Natural killer cell (primary cell): ENCODE results near the gene VMP1. TPM values are rescaled to one million over a fixed set of nuclear protein-coding genes. Genes with fewer than 3 reads are reported as not detected.

Experiments
- ATAC-seq, 3 donors: fragments of 150-1000 bp in 2 of 3; fragments of 200-7000 bp in 1 of 3; cut with Tn5 transposase; 1 replicate in 1 of 3; 2 replicates in 2 of 3; pipeline ENCODE4 v1.10.0; 2021; ENCODE audit warnings: mild to moderate bottlenecking in 2 of 3, moderate library complexity in 2 of 3
- DNase-seq, 2 donors: peaks; one replicate each; pipeline versions ENCODE4 v3.0.0 to v3.0.0-alpha.2; 2013 to 2021; ENCODE audit warnings: mixed read lengths in 1 of 2
- H3K27ac ChIP-seq: one replicate; pipeline ENCODE4 v1.5.1; 2013; ENCODE audit warnings: mild to moderate bottlenecking, low read length
- H3K27me3 ChIP-seq: one replicate; pipeline ENCODE4 v1.6.1; 2013; ENCODE audit warnings: low read length; ENCODE audit not compliant: control insufficient read depth, insufficient read depth
- H3K36me3 ChIP-seq: one replicate; pipeline ENCODE4 v1.6.1; 2013; ENCODE audit warnings: low read length; ENCODE audit not compliant: control insufficient read depth, insufficient read depth
- H3K4me1 ChIP-seq: one replicate; pipeline ENCODE4 v1.6.1; 2013; ENCODE audit warnings: low read length; ENCODE audit not compliant: control insufficient read depth, insufficient read depth
- H3K4me3 ChIP-seq: one replicate; pipeline ENCODE4 v1.5.1; 2013; ENCODE audit warnings: low read length
- H3K9me3 ChIP-seq: one replicate; pipeline ENCODE4 v1.6.1; 2013; ENCODE audit warnings: low read length; ENCODE audit not compliant: control insufficient read depth, insufficient read depth
- H3K27ac Mint-ChIP-seq, 2 donors: one replicate each; pipeline ENCODE4 v1.8.0; 2022; ENCODE audit warnings: mild to moderate bottlenecking in 2 of 2, mixed read lengths in 2 of 2, moderate library complexity in 1 of 2
- H3K27me3 Mint-ChIP-seq, 2 donors: one replicate each; pipeline ENCODE4 v1.8.0; 2022; ENCODE audit warnings: low read depth in 2 of 2, mixed read lengths in 2 of 2
- H3K36me3 Mint-ChIP-seq: one replicate; pipeline ENCODE4 v1.8.0; 2022; ENCODE audit warnings: mixed read lengths
- H3K4me1 Mint-ChIP-seq, 2 donors: one replicate each; pipeline ENCODE4 v1.8.0; 2022; ENCODE audit warnings: mixed read lengths in 2 of 2
- H3K4me3 Mint-ChIP-seq: one replicate; pipeline ENCODE4 v1.8.0; 2022; ENCODE audit warnings: mild to moderate bottlenecking, moderate library complexity, mixed read lengths
- H3K9me3 Mint-ChIP-seq, 2 donors: one replicate each; pipeline ENCODE4 v1.8.0; 2022; ENCODE audit warnings: mixed read lengths in 2 of 2
- CTCF ChIP-seq: fragments of 200-600 bp; IDR thresholded peaks from one replicate; pipeline ENCODE4 v1.8.0; 2022; ENCODE audit warnings: antibody characterized with exemption
- WGBS: methylation state at CpG from one replicate; pipeline ENCODE4 v1.1.7; 2013; ENCODE audit warnings: missing lambda C conversion rate; ENCODE audit not compliant: insufficient coverage; 5-methylcytosine and 5-hydroxymethylcytosine counted together
- intact Hi-C: fragments of 100-400 bp; cut with micrococcal nuclease; formaldehyde crosslinking; loops from one replicate; pipeline ENCODE4 v1.14.2; 2022
- total RNA-seq, 4 donors: library from RNA; stranded (reverse); fragments of 120-200 nt in 1 of 4; gene quantifications; one replicate each; pipeline versions ENCODE4 v1.2.3 to v1.2.4, GENCODE V29; 2013 to 2022

Gene VMP1
- total RNA-seq, 3 donors from 2014 or later (not counting 1 experiment from before 2014, with no cell fraction given): 136 to 175 (median 162) TPM

GRCh38 chr17:59730268-59730834 lies 22.9 kb downstream of the VMP1 start:
- no peaks in the 10 kb centered on the region for H3K9me3 ChIP-seq
- H3K36me3 ChIP-seq: peaks cover 9% of the 10 kb centered on the region
- DNase-seq: no peak
- WGBS: 100% methylated on average over 1 of the region's 1 CpG
- H3K27ac ChIP-seq: no peak overlapping the region
- H3K27me3 Mint-ChIP-seq: no peaks in the 10 kb centered on the region
- ATAC-seq: no peak
- intact Hi-C loops: no loop called here
- no peaks in the 10 kb centered on the region for H3K9me3 Mint-ChIP-seq
- H3K27ac Mint-ChIP-seq: no peak overlapping the region
- no peaks in the 10 kb centered on the region for H3K27me3 ChIP-seq
- peaks cover 18 to 22% of the 10 kb centered on the region in 2 donors for H3K4me1 Mint-ChIP-seq
- H3K36me3 Mint-ChIP-seq: no peaks in the 10 kb centered on the region
- H3K4me1 ChIP-seq: peaks cover 6% of the 10 kb centered on the region
- no peak for TF ChIP-seq CTCF
- H3K4me3 ChIP-seq: no peak overlapping the region
- H3K4me3 Mint-ChIP-seq: no peak overlapping the region

GRCh38 chr17:59733697-59734096 lies 26.2 kb downstream of the VMP1 start:
- H3K36me3 ChIP-seq: peaks cover 17% of the 10 kb centered on the region
- Mint-ChIP-seq H3K4me1 (peaks cover 11 to 15% of the 10 kb centered on the region in 2 donors), H3K36me3 (no peaks in the 10 kb centered on the region), H3K27me3 (no peaks in the 10 kb centered on the region), H3K9me3 (no peaks in the 10 kb centered on the region), H3K4me3 (no peak overlapping the region), H3K27ac (no peak overlapping the region)
- intact Hi-C loops: no loop called here
- no peaks in the 10 kb centered on the region for H3K9me3 ChIP-seq
- peaks cover 6% of the 10 kb centered on the region for H3K4me1 ChIP-seq
- TF ChIP-seq CTCF: no peak
- H3K27me3 ChIP-seq: no peaks in the 10 kb centered on the region
- no peak overlapping the region for H3K27ac ChIP-seq
- H3K4me3 ChIP-seq: no peak overlapping the region
- ATAC-seq: no peak
- 96% methylated on average over 2 of the region's 2 CpGs for WGBS
- no peak for DNase-seq

GRCh38 chr17:59734226-59734625 lies 26.8 kb downstream of the VMP1 start:
- 95% methylated on average over 5 of the region's 5 CpGs for WGBS
- no peak for TF ChIP-seq CTCF
- H3K4me1 ChIP-seq: peaks cover 6% of the 10 kb centered on the region
- Mint-ChIP-seq H3K27ac (no peak overlapping the region), H3K27me3 (no peaks in the 10 kb centered on the region), H3K36me3 (no peaks in the 10 kb centered on the region), H3K4me3 (no peak overlapping the region), H3K4me1 (peaks cover 11 to 15% of the 10 kb centered on the region in 2 donors), H3K9me3 (no peaks in the 10 kb centered on the region)
- no peaks in the 10 kb centered on the region for H3K9me3 ChIP-seq
- peaks cover 17% of the 10 kb centered on the region for H3K36me3 ChIP-seq
- intact Hi-C loops: no loop called here
- ATAC-seq (no peak), DNase-seq (no peak)
- H3K4me3 ChIP-seq: no peak overlapping the region
- H3K27me3 ChIP-seq: no peaks in the 10 kb centered on the region
- no peak overlapping the region for H3K27ac ChIP-seq

GRCh38 chr17:59737324-59737723 lies 29.9 kb downstream of the VMP1 start:
- Histone ChIP-seq H3K4me3 (no peak overlapping the region), H3K36me3 (peaks cover 19% of the 10 kb centered on the region), H3K27ac (no peak overlapping the region), H3K9me3 (no peaks in the 10 kb centered on the region), H3K4me1 (no peaks in the 10 kb centered on the region), H3K27me3 (no peaks in the 10 kb centered on the region)
- 100% methylated on average over 2 of the region's 3 CpGs for WGBS
- no peak for DNase-seq
- intact Hi-C loops: no loop called here
- H3K36me3 Mint-ChIP-seq: no peaks in the 10 kb centered on the region
- H3K27ac Mint-ChIP-seq: no peak overlapping the region
- no peaks in the 10 kb centered on the region for H3K9me3 Mint-ChIP-seq
- H3K27me3 Mint-ChIP-seq: no peaks in the 10 kb centered on the region
- H3K4me1 Mint-ChIP-seq: no peaks in the 10 kb centered on the region
- ATAC-seq: no peak
- no peak overlapping the region for H3K4me3 Mint-ChIP-seq
- TF ChIP-seq CTCF: no peak
